ENCODE measurements around the gene HDAC10.

The HDAC10 gene

DNA sequence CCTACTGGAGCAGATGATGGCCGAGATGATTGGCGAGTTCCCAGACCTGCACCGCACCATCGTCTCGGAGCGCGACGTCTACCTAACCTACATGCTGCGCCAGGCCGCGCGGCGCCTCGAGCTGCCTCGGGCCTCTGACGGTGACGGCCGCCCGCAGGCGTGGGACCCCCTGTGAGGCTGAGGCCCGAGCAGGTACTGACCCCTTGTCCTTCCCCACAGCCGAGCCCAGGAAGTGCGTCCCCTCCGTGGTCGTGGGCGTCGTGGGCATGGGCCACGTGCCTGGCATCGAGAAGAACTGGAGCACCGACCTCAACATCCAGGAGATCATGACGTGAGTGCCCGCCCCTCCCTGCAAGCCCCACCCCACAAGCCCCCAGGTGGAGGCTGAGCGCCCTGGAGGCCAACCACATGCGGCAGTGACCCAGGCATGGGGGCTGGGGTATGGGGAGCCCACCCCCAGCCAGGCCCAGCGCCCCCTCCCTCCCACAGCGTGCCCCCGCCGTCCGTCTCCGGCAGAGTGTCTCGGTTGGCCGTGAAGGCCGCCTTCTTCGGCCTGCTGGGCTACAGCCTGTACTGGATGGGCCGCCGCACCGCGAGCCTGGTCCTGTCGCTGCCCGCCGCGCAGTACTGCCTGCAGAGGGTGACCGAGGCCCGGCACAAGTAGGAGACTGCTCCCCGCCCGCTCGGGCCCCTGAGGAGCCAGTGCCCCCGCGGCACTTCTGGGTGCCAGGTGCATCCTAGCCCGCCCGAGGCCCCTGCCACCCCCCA is 53.0 kb downstream of the HDAC10 start:
- H3K9ac ChIP-seq (ENCODE audit: low read depth, low read length) = no peak overlapping the region
- H3K36me3 ChIP-seq (ENCODE audit: insufficient read depth, low read length) = no peaks in the 10 kb centered on the region
- H3K4me1 ChIP-seq (ENCODE audit: insufficient read depth, low read length) = no peaks in the 10 kb centered on the region
- H3K9me3 ChIP-seq (ENCODE audit: control insufficient read depth, insufficient read depth, low read length) = no peaks in the 10 kb centered on the region

DNA sequence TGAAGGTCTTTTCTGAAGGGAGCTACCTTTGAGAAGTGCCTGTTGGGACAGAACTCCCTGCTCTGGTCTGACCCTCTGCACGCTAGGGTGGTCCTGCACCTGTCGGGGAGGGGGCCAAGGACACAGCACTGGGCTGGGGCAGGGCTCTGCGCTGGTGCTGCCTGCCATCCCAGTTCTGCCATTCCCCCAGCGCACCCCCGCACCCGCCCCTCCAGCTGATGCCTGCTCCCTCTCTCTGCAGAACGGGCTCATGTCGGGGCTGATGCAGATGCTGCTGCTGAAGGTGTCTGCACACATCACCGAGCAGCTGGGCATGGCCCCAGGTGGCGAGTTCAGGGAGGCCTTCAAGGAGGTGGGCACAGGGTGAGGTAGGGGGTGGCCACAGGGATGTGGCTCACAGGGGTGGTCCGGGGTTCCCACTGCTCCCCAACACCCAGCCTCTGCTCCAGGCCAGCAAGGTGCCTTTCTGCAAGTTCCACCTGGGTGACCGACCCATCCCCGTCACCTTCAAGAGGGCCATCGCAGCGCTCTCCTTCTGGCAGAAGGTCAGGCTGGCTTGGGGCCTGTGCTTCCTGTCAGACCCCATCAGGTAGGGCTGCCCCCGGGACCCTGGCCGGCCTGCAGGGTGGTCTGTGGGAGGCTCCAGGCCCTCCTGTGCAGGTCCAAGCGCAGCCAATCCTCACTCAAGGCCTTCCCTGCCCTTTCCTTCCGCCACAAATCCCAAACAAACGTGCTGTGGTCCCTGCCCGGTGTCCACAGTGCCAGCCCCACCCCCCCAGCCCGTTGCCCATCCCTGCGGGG is 53.9 kb downstream of the HDAC10 start:
- H3K9ac ChIP-seq (ENCODE audit: low read depth, low read length) = no peak overlapping the region
- H3K4me1 ChIP-seq (ENCODE audit: insufficient read depth, low read length) = no peaks in the 10 kb centered on the region
- H3K9me3 ChIP-seq (ENCODE audit: control insufficient read depth, insufficient read depth, low read length) = no peaks in the 10 kb centered on the region
- no peaks in the 10 kb centered on the region for H3K36me3 ChIP-seq (ENCODE audit: insufficient read depth, low read length)

DNA sequence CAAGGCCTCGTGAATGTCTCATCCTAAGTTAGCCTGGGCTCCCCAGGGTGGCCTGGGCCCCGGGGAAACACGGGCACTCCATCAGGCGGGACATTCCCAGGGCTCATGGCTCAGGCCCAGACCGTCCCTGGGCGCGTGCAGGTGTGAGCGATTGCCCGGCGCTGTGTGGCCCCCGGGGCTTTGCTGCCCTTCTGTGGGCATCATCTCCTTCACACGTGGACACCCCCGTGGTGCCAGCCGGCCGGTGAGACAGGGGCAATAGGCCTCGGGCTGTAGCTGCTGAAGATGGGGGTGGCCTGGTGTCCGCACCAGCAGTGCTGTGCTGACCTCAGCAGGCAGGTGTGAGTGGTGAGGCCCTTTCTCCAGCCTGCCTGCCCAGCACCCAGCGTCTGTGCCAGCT is 54.8 kb downstream of the HDAC10 start:
- Histone ChIP-seq H3K9ac (ENCODE audit: low read depth, low read length) (no peak overlapping the region), H3K4me1 (ENCODE audit: insufficient read depth, low read length) (no peaks in the 10 kb centered on the region), H3K36me3 (ENCODE audit: insufficient read depth, low read length) (no peaks in the 10 kb centered on the region), H3K9me3 (ENCODE audit: control insufficient read depth, insufficient read depth, low read length) (no peaks in the 10 kb centered on the region)

Measured in ES-I3 (cell line).